HepG2 (cell line): ENCODE measurements around the gene KCNH8. TPM values are rescaled to one million over a fixed set of nuclear protein-coding genes. Genes with fewer than 3 reads are reported as not detected.

Experiments used
- ATAC-seq: fragments of 200-7000 bp; cut with Tn5 transposase; 3 replicates; pipeline ENCODE4 v1.9.1; 2020; ENCODE audit warnings: mild to moderate bottlenecking, moderate library complexity
- BruUV-seq: library from RNA; stranded (reverse); fragments of 400-500 nt; replicated peaks from 2 replicates; lab custom pipeline; 2021; lab: Mats Ljungman, UMichigan
- CTCF ChIA-PET: fragments of 300-600 bp; formaldehyde crosslinking; extraction: SDS; loops from one replicate; lab custom pipeline; 2021; ENCODE audit warnings: low total read pairs, inconsistent platforms, low intra/inter-chr PET ratio; lab: Yijun Ruan, JAX
- POLR2A ChIA-PET: fragments of 350-600 bp; sonication (Branson Sonifier 250); formaldehyde crosslinking; loops from one replicate; lab custom pipeline; 2020; ENCODE audit warnings: antibody characterized with exemption, inconsistent platforms; lab: Yijun Ruan, JAX
- DNase-seq: peaks from one replicate; pipeline ENCODE4 v3.0.0-alpha.2; 2015; ENCODE audit warnings: low spot score
- FAIRE-seq: peaks from 3 replicates; lab custom pipeline; 2011; peaks lifted over from hg19 to GRCh38; lab: Jason Lieb, UNC
- H2AFZ ChIP-seq: one replicate; pipeline ENCODE4 v1.6.1; 2011; ENCODE audit warnings: low read length, inconsistent platforms
- H3K27ac ChIP-seq: fragments of 300-600 bp; 3 replicates; pipeline ENCODE4 v1.8.0; 2011; ENCODE audit warnings: mixed run types, mild to moderate bottlenecking, mixed read lengths, low read length, inconsistent platforms; ENCODE audit not compliant: insufficient read depth; ENCODE audit errors: extremely low read length
- H3K27me3 ChIP-seq, 2 experiments: fragments of 200-600 bp in 1 of 2; 2 replicates in 1 of 2; 3 replicates in 1 of 2; pipeline versions ENCODE4 v1.6.0 to v1.8.0; 2011; ENCODE audit warnings: low read length in 2 of 2, mild to moderate bottlenecking in 2 of 2, moderate library complexity in 2 of 2, inconsistent platforms in 1 of 2; ENCODE audit not compliant: insufficient read depth in 2 of 2, control insufficient read depth in 1 of 2
- H3K36me3 ChIP-seq, 2 experiments: fragments of 200-600 bp in 1 of 2; replicated peaks in 1 of 2; 2 replicates in 1 of 2; 3 replicates in 1 of 2; pipeline versions ENCODE4 v1.5.1 to v1.8.0; 2011; ENCODE audit warnings: low read length in 2 of 2, inconsistent platforms in 1 of 2; ENCODE audit not compliant: insufficient read depth in 2 of 2, control insufficient read depth in 1 of 2
- H3K4me1 ChIP-seq: 2 replicates; pipeline ENCODE4 v1.5.1; 2012; ENCODE audit warnings: low read length, inconsistent platforms; ENCODE audit not compliant: insufficient read depth
- H3K4me2 ChIP-seq: 2 replicates; pipeline ENCODE4 v1.6.0; 2011; ENCODE audit warnings: low read depth, low read length, inconsistent platforms
- H3K4me3 ChIP-seq, 3 experiments: fragments of 200-600 bp in 1 of 3; sonication (generic), shearing (Covaris generic) in 1 of 3; replicated peaks in 1 of 3; 2 replicates each; pipeline ENCODE4 v1.5.1; 2011 to 2016; ENCODE audit warnings: low read length in 3 of 3, inconsistent platforms in 2 of 3, low read depth in 2 of 3, mild to moderate bottlenecking in 2 of 3, control low read depth in 1 of 3, mixed read lengths in 1 of 3; ENCODE audit not compliant: insufficient read depth in 1 of 3
- H3K79me2 ChIP-seq: one replicate; pipeline ENCODE4 v1.6.1; 2011; ENCODE audit warnings: low read length, inconsistent platforms; ENCODE audit not compliant: insufficient read depth
- H3K9ac ChIP-seq: 2 replicates; pipeline ENCODE4 v1.6.0; 2011; ENCODE audit warnings: mild to moderate bottlenecking, low read depth, low read length, inconsistent platforms; ENCODE audit not compliant: insufficient read depth
- H3K9me3 ChIP-seq: 2 replicates; pipeline ENCODE4 v1.5.1; 2012; ENCODE audit warnings: mild to moderate bottlenecking, low read length
- H4K20me1 ChIP-seq: 2 replicates; pipeline ENCODE4 v1.6.0; 2011; ENCODE audit warnings: inconsistent platforms, mild to moderate bottlenecking, low read length, moderate library complexity; ENCODE audit not compliant: insufficient read depth
- BORCS8-MEF2B ChIP-seq: sonication (generic); formaldehyde crosslinking; IDR thresholded peaks from 2 replicates; pipeline ENCODE4 v1.8.0; 2022; ENCODE audit warnings: mild to moderate bottlenecking, missing genetic modification reagents
- DZIP1 ChIP-seq: sonication (generic); formaldehyde crosslinking; IDR thresholded peaks from 2 replicates; pipeline ENCODE4 v1.5.0; 2020; ENCODE audit warnings: mild to moderate bottlenecking, missing genetic modification reagents
- MAFF ChIP-seq: IDR thresholded peaks from 2 replicates; pipeline ENCODE4 v1.6.1; 2011; ENCODE audit warnings: low read depth, low read length, improper control_type of control experiment
- MAFK ChIP-seq, 2 experiments: IDR thresholded peaks in 1 of 2; conservative IDR thresholded peaks in 1 of 2; 2 replicates each; pipeline ENCODE4 v1.6.1; 2011; ENCODE audit warnings: improper control_type of control experiment in 2 of 2, low read length in 2 of 2
- PRDM4 ChIP-seq: sonication (generic); formaldehyde crosslinking; IDR thresholded peaks from 2 replicates; pipeline ENCODE4 v1.9.0; 2021; ENCODE audit warnings: missing genetic modification reagents, borderline replicate concordance
- SOX5 ChIP-seq: IDR thresholded peaks from 2 replicates; pipeline ENCODE4 v1.6.1; 2016; ENCODE audit warnings: borderline replicate concordance
- ZNF296 ChIP-seq: sonication (generic); formaldehyde crosslinking; conservative IDR thresholded peaks from 2 replicates; pipeline ENCODE4 v1.5.0; 2020; ENCODE audit warnings: mild to moderate bottlenecking, missing genetic modification reagents
- ZNF773 ChIP-seq: sonication (generic); formaldehyde crosslinking; IDR thresholded peaks from 2 replicates; pipeline ENCODE4 v1.4.0; 2020; ENCODE audit warnings: missing genetic modification reagents, borderline replicate concordance
- WGBS: methylation state at CpG from one replicate; pipeline ENCODE4 v1.1.6; 2017; ENCODE audit warnings: low lambda C conversion rate; 5-methylcytosine and 5-hydroxymethylcytosine counted together
- in situ Hi-C: cut with HindIII; loops from 2 replicates; pipeline ENCODE4 v1.10.0; 2017; ENCODE audit warnings: low pct_unique_long_range_greater_than_20kb; ENCODE audit not compliant: extremely low pct_ligation_motif_present
- intact Hi-C: fragments of 100-400 bp; cut with micrococcal nuclease; formaldehyde crosslinking; loops from one replicate; pipeline ENCODE4 v1.10.0; 2022; ENCODE audit not compliant: unreplicated experiment
- polyA plus RNA-seq, 8 experiments: library from polyadenylated mRNA; depleted of rRNA in 3 of 8; stranded (reverse) in 7 of 8; unstranded in 1 of 8; fragments of >200 nt; fragmentation: Illumina TruSeq in 4 of 8; extraction: Trizol in 4 of 8; gene quantifications; 2 replicates each; pipeline versions ENCODE4 v1.2.1 to v1.2.3, GENCODE V29; 2011 to 2016; ENCODE audit warnings: low read depth in 4 of 8, missing spikeins in 1 of 8, mixed read lengths in 1 of 8; ENCODE audit not compliant: insufficient read depth in 1 of 8
- total RNA-seq, 5 experiments: library from RNA; depleted of rRNA; stranded (reverse); fragments of >200 nt; fragmentation: Illumina TruSeq; extraction: Trizol; gene quantifications; 2 replicates each; pipeline ENCODE4 v1.2.3, GENCODE V29; 2016; ENCODE audit warnings: low read depth in 1 of 5

The KCNH8 gene
- total and polyA plus RNA-seq, 2 of the 13 experiments (the other 11 are each of a cell fraction or from before 2014, with no cell fraction given) = 0.04 TPM; not detected in 1

- no peaks in the 10 kb centered on the region for H3K27me3 ChIP-seq
- no TSS peak for BruUV-seq
- intact Hi-C loops = no loop called here
- no peak overlapping the region for H3K27ac ChIP-seq
- no peak for DNase-seq
- no peaks in the 10 kb centered on the region for H3K4me1 ChIP-seq
- no peak overlapping the region for H2AFZ ChIP-seq
- POLR2A ChIA-PET = no interaction called here
- ATAC-seq = no peak
- H3K9me3 ChIP-seq = peaks cover 16% of the 10 kb centered on the region; the same call in 1 of the 2 replicates
- H3K36me3 ChIP-seq = no peaks in the 10 kb centered on the region
- CTCF ChIA-PET = no interaction called here
- H3K4me2 ChIP-seq = no peak overlapping the region
- H3K4me3 ChIP-seq = no peak overlapping the region
- H4K20me1 ChIP-seq = no peaks in the 10 kb centered on the region
- in situ Hi-C loops = no loop called here
- H3K79me2 ChIP-seq = no peaks in the 10 kb centered on the region
- TF ChIP-seq MAFK (conservative IDR thresholded peaks at IDR 0.05 in 1 of 2, IDR thresholded peaks at IDR 0.05 in 1 of 2; ENCODE audit: low read length in 2 of 2) (peak in 1 of 2 experiments; percentile 55; a peak in 2 of 4 replicates), ZNF773 (CRISPR knock-in tag) (no peak), MAFF (0 out of 2 replicates have a peak, but pooled peaks have one; percentile 31)
- no peak overlapping the region for H3K9ac ChIP-seq
- FAIRE-seq = no peak
Measured at GRCh38 chr3:19439944-19440343, 291.6 kb downstream of the KCNH8 start.

- no peak overlapping the region for H3K4me2 ChIP-seq
- H3K27ac ChIP-seq = no peak overlapping the region
- H3K4me3 ChIP-seq = no peak overlapping the region
- no peaks in the 10 kb centered on the region for H3K36me3 ChIP-seq
- 3% methylated on average over 2 of the region's 2 CpGs for WGBS
- no peaks in the 10 kb centered on the region for H3K4me1 ChIP-seq
- no peak overlapping the region for H2AFZ ChIP-seq
- in situ Hi-C loops (no loop called here), intact Hi-C loops (no loop called here)
- ChIA-PET CTCF (no interaction called here), POLR2A (no interaction called here)
- H3K27me3 ChIP-seq = no peaks in the 10 kb centered on the region
- no peak overlapping the region for H3K9ac ChIP-seq
- H3K79me2 ChIP-seq = no peaks in the 10 kb centered on the region
- no TSS peak for BruUV-seq
- no peak for FAIRE-seq
- peaks cover 33% of the 10 kb centered on the region for H3K9me3 ChIP-seq
- no peak for DNase-seq
- H4K20me1 ChIP-seq = no peaks in the 10 kb centered on the region
- ATAC-seq = no peak
- no peak for TF ChIP-seq ZNF296
- TF ChIP-seq BORCS8-MEF2B (CRISPR knock-in tag) = no peak
- no peak for TF ChIP-seq PRDM4 (CRISPR knock-in tag)
- TF ChIP-seq DZIP1 (CRISPR knock-in tag) = no peak
- TF ChIP-seq SOX5 (CRISPR knock-in tag) = no peak
Measured at GRCh38 chr3:19446138-19446537, 297.8 kb downstream of the KCNH8 start.
